ENCODE data around the gene MAML2.

Gene MAML2

GRCh38 chr11:96147186-96147585 lies 195.8 kb downstream of the MAML2 start:
- DNase-seq = no peak

- no peak for DNase-seq
These were observed 196.2 kb downstream of the MAML2 start for GRCh38 chr11:96146765-96147164.

GRCh38 chr11:96145163-96145585 lies 197.8 kb downstream of the MAML2 start:
- no peak for DNase-seq

- no peak for DNase-seq
These were observed 198.4 kb downstream of the MAML2 start for GRCh38 chr11:96144553-96144952.

- DNase-seq = no peak
These were observed 199.9 kb downstream of the MAML2 start for GRCh38 chr11:96143041-96143521.

GRCh38 chr11:96141626-96142025 lies 201.4 kb downstream of the MAML2 start:
- DNase-seq = no peak

- no peak for DNase-seq
These were observed 203.3 kb downstream of the MAML2 start for GRCh38 chr11:96139691-96140090.

GRCh38 chr11:96137373-96137772 lies 205.6 kb downstream of the MAML2 start:
- DNase-seq = no peak

GRCh38 chr11:96136613-96137298 lies 206.2 kb downstream of the MAML2 start:
- DNase-seq = no peak

GRCh38 chr11:96134602-96135001 lies 208.4 kb downstream of the MAML2 start:
- DNase-seq = peak; percentile 34

GRCh38 chr11:96132437-96132836 lies 210.6 kb downstream of the MAML2 start:
- DNase-seq = no peak

GRCh38 chr11:96130061-96130620 lies 212.9 kb downstream of the MAML2 start:
- no peak for DNase-seq

GRCh38 chr11:96127596-96127959 lies 215.4 kb downstream of the MAML2 start:
- DNase-seq = no peak

GRCh38 chr11:96126917-96127595 lies 215.9 kb downstream of the MAML2 start:
- DNase-seq = no peak

- DNase-seq = no peak
These were observed 217.6 kb downstream of the MAML2 start for GRCh38 chr11:96125400-96125799.

GRCh38 chr11:96124155-96124554 lies 218.8 kb downstream of the MAML2 start:
- DNase-seq = no peak

GRCh38 chr11:96123301-96123700 lies 219.7 kb downstream of the MAML2 start:
- DNase-seq = no peak

GRCh38 chr11:96122601-96123074 lies 220.4 kb downstream of the MAML2 start:
- no peak for DNase-seq

- no peak for DNase-seq
These were observed 223.8 kb downstream of the MAML2 start for GRCh38 chr11:96119211-96119610.

- DNase-seq = no peak
These were observed 226.6 kb downstream of the MAML2 start for GRCh38 chr11:96116376-96116775.

- DNase-seq = no peak
These were observed 228.6 kb downstream of the MAML2 start for GRCh38 chr11:96114178-96115064.

GRCh38 chr11:96113193-96113681 lies 229.8 kb downstream of the MAML2 start:
- no peak for DNase-seq
